Activated B cell treated with CpG ODN at 0.5 μM for 24 hours (primary cell): ENCODE measurements around the gene LRRC72. TPM values are rescaled to one million over a fixed set of nuclear protein-coding genes. Genes with fewer than 3 reads are reported as not detected.
A peak's percentile ranks its signal among the peaks of the same experiment; 100 is the strongest.
"Not testable (repeated sequence)": the region's sequence is repeated elsewhere in the genome, so short reads cannot be mapped to it uniquely, and the experiment has no call there.

Source experiments
- ATAC-seq: fragments of 200-7000 bp; cut with Tn5 transposase; one replicate; pipeline ENCODE4 v1.10.0; 2021; ENCODE audit warnings: low read depth, mild to moderate bottlenecking, moderate library complexity
- CTCF ChIA-PET: fragments of 350-600 bp; sonication (Branson Sonifier 250); formaldehyde crosslinking; loops from one replicate; lab custom pipeline; 2021; ENCODE audit warnings: antibody characterized with exemption; lab: Charles Lee
- POLR2A ChIA-PET: fragments of 350-600 bp; sonication (Branson Sonifier 250); formaldehyde crosslinking; loops from one replicate; lab custom pipeline; 2021; ENCODE audit warnings: antibody characterized with exemption; lab: Charles Lee
- DNase-seq: peaks from one replicate; pipeline ENCODE4 v3.0.0; 2022
- H3K27ac Mint-ChIP-seq: one replicate; pipeline ENCODE4 v1.8.0; 2020; ENCODE audit warnings: mixed read lengths
- H3K27me3 Mint-ChIP-seq: one replicate; pipeline ENCODE4 v1.8.0; 2021; ENCODE audit warnings: mixed read lengths
- H3K36me3 Mint-ChIP-seq: one replicate; pipeline ENCODE4 v1.8.0; 2021; ENCODE audit warnings: low read depth, mixed read lengths
- H3K4me1 Mint-ChIP-seq: one replicate; pipeline ENCODE4 v1.8.0; 2021; ENCODE audit warnings: mixed read lengths
- H3K4me3 Mint-ChIP-seq: one replicate; pipeline ENCODE4 v1.8.0; 2020; ENCODE audit warnings: mild to moderate bottlenecking, mixed read lengths
- H3K9me3 Mint-ChIP-seq: one replicate; pipeline ENCODE4 v1.8.0; 2020; ENCODE audit warnings: mixed read lengths
- CTCF ChIP-seq: fragments of 200-600 bp; IDR thresholded peaks from one replicate; pipeline ENCODE4 v1.8.0; 2022; ENCODE audit warnings: antibody characterized with exemption, mild to moderate bottlenecking
- intact Hi-C: fragments of 100-400 bp; cut with micrococcal nuclease; formaldehyde crosslinking; loops from one replicate; pipeline ENCODE4 v1.15.1; 2024
- total RNA-seq: library from RNA; stranded (reverse); gene quantifications from 2 replicates; pipeline ENCODE4 v1.2.3, GENCODE V29; 2022

The LRRC72 gene
- total RNA-seq, 1 donor from 2014 or later: not detected

DNA sequence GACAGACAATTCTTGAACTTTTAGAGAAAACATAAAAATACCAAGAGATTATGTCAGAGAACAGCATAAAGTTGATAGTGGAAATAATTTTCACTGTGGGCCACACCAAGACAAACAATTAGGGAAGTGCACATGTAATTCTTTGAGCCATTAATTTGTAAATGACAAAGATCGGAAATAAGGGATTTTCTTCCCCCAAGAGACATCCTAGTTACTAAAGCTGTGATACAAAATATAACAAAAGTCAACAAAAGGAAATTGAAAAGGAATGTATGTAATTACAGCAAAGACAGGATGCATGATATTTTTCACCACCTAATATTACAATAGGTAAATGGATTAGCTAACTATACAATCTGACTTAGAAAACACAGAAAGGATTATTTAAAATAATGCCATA lies 12.4 kb upstream of the LRRC72 start:
- Mint-ChIP-seq H3K27ac (no peak overlapping the region), H3K9me3 (no peaks in the 10 kb centered on the region), H3K4me1 (no peaks in the 10 kb centered on the region), H3K4me3 (no peak overlapping the region), H3K27me3 (no peaks in the 10 kb centered on the region), H3K36me3 (no peaks in the 10 kb centered on the region)
- ChIA-PET POLR2A (no interaction called here), CTCF (no interaction called here)
- DNase-seq (no peak), ATAC-seq (no peak)
- TF ChIP-seq CTCF: no peak
- intact Hi-C loops: no loop called here

DNA sequence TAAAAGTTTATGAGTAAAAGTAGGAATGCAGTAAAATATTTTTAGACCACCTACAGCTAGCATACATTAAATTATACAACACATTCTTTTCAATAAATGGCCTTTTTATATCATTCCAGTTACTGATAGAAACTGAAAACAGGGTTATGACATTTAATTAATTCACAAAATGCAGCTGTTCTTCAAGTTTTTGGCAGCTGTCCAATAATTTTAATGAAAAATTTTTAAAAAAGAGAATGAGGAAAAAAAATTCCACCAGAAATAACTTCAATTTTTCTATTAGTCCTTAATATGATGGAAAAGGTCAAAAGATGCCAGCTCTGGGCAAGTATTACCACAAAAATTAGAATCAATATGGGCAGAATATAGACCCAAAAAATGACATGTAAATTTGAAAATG lies 11.9 kb upstream of the LRRC72 start:
- Mint-ChIP-seq H3K4me1 (no peaks in the 10 kb centered on the region), H3K9me3 (no peaks in the 10 kb centered on the region), H3K27ac (no peak overlapping the region), H3K36me3 (no peaks in the 10 kb centered on the region), H3K4me3 (no peak overlapping the region), H3K27me3 (no peaks in the 10 kb centered on the region)
- POLR2A ChIA-PET: interaction anchor here (0.6 kb wide), 1 partner anchor 1556 kb away, joined by 3 read pairs; no protein-coding TSS in a partner anchor
- no peak for DNase-seq
- ATAC-seq: no peak
- intact Hi-C loops: no loop called here
- CTCF ChIA-PET: no interaction called here
- TF ChIP-seq CTCF: no peak

GRCh38 chr7:16515785-16516685 lies 10.6 kb upstream of the LRRC72 start:
- Mint-ChIP-seq H3K27ac (no peak overlapping the region), H3K4me1 (no peaks in the 10 kb centered on the region), H3K9me3 (no peaks in the 10 kb centered on the region), H3K4me3 (no peak overlapping the region), H3K36me3 (no peaks in the 10 kb centered on the region), H3K27me3 (no peaks in the 10 kb centered on the region)
- no peak for TF ChIP-seq CTCF
- intact Hi-C loops: no loop called here
- CTCF ChIA-PET: interaction anchor here (0.6 kb wide), 1 partner anchor 319 kb away, joined by 3 read pairs; no protein-coding TSS in a partner anchor
- peak; percentile 28 for ATAC-seq
- no peak for DNase-seq
- POLR2A ChIA-PET: no interaction called here

GRCh38 chr7:16519985-16520384 lies 6.6 kb upstream of the LRRC72 start:
- H3K9me3 Mint-ChIP-seq, intact Hi-C loops, H3K4me3 Mint-ChIP-seq, POLR2A ChIA-PET, H3K36me3 Mint-ChIP-seq, H3K27me3 Mint-ChIP-seq, ATAC-seq, H3K27ac Mint-ChIP-seq, CTCF ChIA-PET, H3K4me1 Mint-ChIP-seq, DNase-seq: not testable (repeated sequence)

DNA sequence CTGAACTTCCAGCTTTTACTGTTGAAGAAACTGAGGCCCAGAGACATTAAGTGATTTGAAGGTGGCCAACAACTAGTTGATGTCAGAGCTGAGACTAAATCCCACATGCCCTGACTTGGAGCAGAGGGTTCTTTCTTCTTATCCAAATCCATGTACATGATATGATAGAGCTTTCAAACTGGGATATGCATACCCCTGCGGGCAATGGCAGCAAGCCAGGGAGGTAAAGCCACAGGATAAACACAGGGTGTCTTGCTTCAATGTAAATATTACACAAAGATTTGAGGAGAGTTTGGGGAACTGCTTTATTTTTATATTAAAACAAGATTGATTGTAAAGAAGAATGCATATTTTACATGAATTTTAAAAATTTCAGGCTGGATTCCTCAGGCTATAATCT lies 2.3 kb upstream of the LRRC72 start:
- Mint-ChIP-seq H3K36me3 (no peaks in the 10 kb centered on the region), H3K4me1 (no peaks in the 10 kb centered on the region), H3K4me3 (no peak overlapping the region), H3K9me3 (no peaks in the 10 kb centered on the region), H3K27me3 (peaks cover 1% of the 10 kb centered on the region), H3K27ac (no peak overlapping the region)
- intact Hi-C loops: no loop called here
- ChIA-PET POLR2A (no interaction called here), CTCF (no interaction called here)
- no peak for TF ChIP-seq CTCF
- DNase-seq (no peak), ATAC-seq (no peak)
